HepG2 (cell line): Measurements from ENCODE around the gene MORC1.

Experiments used
- BHLHE40 ChIP-seq: IDR thresholded peaks from 2 replicates; pipeline ENCODE4 v1.6.1; 2011; ENCODE audit warnings: low read length, improper control_type of control experiment
- MYNN ChIP-seq: sonication (generic); formaldehyde crosslinking; IDR thresholded peaks from 2 replicates; pipeline ENCODE4 v1.4.0; 2020; ENCODE audit warnings: mild to moderate bottlenecking, low read depth, missing genetic modification reagents
- SP1 ChIP-seq, 2 experiments: fragments of 450-650 bp in 1 of 2; sonication (generic) in 1 of 2; formaldehyde crosslinking in 1 of 2; IDR thresholded peaks; 2 replicates each; pipeline versions ENCODE4 v1.4.0 to v1.6.1; 2016 to 2020; ENCODE audit warnings: missing genetic modification reagents in 1 of 2
- TCF7L2 ChIP-seq: IDR thresholded peaks from 2 replicates; pipeline ENCODE4 v1.6.1; 2011; ENCODE audit warnings: mild to moderate bottlenecking, low read depth, low read length, moderate library complexity
- ZNF7 ChIP-seq: IDR thresholded peaks from 2 replicates; pipeline ENCODE4 v1.6.1; 2016; ENCODE audit warnings: missing biosample characterization, missing genetic modification reagents
- TF ChIP-seq, protein P1 (sequence below): sonication (generic); formaldehyde crosslinking; IDR thresholded peaks from 2 replicates; pipeline ENCODE4 v1.5.0; 2020; ENCODE audit warnings: missing genetic modification reagents

DNA sequence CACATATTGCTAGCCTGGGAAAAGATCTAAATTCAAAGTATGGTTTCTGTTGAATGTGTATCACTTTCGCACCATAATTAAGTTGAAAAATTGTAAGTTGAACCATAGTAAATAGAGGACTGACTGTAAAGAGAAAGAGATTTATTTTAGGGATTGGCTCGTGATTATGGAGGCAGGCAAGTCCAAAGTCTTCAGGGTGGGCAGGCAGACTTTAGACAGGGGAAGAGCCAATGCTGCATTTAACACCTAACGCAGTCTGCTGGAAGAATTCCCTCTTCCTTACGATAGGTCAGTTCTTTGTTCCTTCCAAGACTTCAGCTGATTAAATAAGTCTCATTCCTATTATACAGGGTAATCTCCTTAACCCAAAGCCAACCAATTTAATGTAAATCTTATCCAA lies 34.4 kb upstream of the MORC1 start:
- TF ChIP-seq SP1 (IDR thresholded peaks at IDR 0.05) (no peak), SP1 (CRISPR knock-in tag; IDR thresholded peaks at IDR 0.05) (no peak), TCF7L2 (no peak), BHLHE40 (no peak), ZNF7 (no peak), MYNN (CRISPR knock-in tag) (no peak)
- TF ChIP-seq, protein P1, sequence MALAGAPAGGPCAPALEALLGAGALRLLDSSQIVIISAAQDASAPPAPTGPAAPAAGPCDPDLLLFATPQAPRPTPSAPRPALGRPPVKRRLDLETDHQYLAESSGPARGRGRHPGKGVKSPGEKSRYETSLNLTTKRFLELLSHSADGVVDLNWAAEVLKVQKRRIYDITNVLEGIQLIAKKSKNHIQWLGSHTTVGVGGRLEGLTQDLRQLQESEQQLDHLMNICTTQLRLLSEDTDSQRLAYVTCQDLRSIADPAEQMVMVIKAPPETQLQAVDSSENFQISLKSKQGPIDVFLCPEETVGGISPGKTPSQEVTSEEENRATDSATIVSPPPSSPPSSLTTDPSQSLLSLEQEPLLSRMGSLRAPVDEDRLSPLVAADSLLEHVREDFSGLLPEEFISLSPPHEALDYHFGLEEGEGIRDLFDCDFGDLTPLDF (CRISPR knock-in tag): no peak
